IMR-90 (cell line): ENCODE measurements around the gene PTPRN2. TPM values are rescaled to one million over a fixed set of nuclear protein-coding genes. Genes with fewer than 3 reads are reported as not detected.

ENCODE experiments used
- ATAC-seq: fragments of 200-7000 bp; cut with Tn5 transposase; 2 replicates; pipeline ENCODE4 v1.9.1; 2020; ENCODE audit warnings: low read depth, mild to moderate bottlenecking, moderate library complexity
- BruUV-seq: library from RNA; stranded (reverse); fragments of 400-500 nt; replicated peaks from 2 replicates; lab custom pipeline; 2021; lab: Mats Ljungman, UMichigan
- CTCF ChIA-PET: fragments of 300-600 bp; formaldehyde crosslinking; extraction: SDS; loops from one replicate; lab custom pipeline; 2021; ENCODE audit warnings: antibody characterized with exemption; lab: Yijun Ruan, JAX
- POLR2A ChIA-PET: fragments of 300-600 bp; sonication (Branson Sonifier 250); formaldehyde crosslinking; loops from one replicate; lab custom pipeline; 2022; ENCODE audit warnings: antibody characterized with exemption; ENCODE audit not compliant: unreplicated experiment; lab: Charles Lee
- DNase-seq: peaks from one replicate; pipeline ENCODE4 v3.0.0; 2013
- H2AFZ ChIP-seq: replicated peaks from 2 replicates; pipeline ENCODE3; 2013; ENCODE audit warnings: low read length, mild to moderate bottlenecking; ENCODE audit not compliant: poor library complexity
- H2AK5ac ChIP-seq: 2 replicates; pipeline ENCODE4 v1.6.1; 2013; ENCODE audit warnings: low read depth, low read length, inconsistent platforms
- H2AK9ac ChIP-seq: replicated peaks from 2 replicates; pipeline ENCODE3; 2013; ENCODE audit warnings: mild to moderate bottlenecking, low read depth, low read length, moderate library complexity; ENCODE audit not compliant: poor library complexity
- H2BK120ac ChIP-seq: 2 replicates; pipeline ENCODE4 v1.6.1; 2013; ENCODE audit warnings: low read depth, low read length, inconsistent platforms
- H2BK15ac ChIP-seq: 3 replicates; pipeline ENCODE4 v1.6.1; 2013; ENCODE audit warnings: low read depth, low read length, inconsistent platforms
- H2BK20ac ChIP-seq: 2 replicates; pipeline ENCODE4 v1.6.1; 2013; ENCODE audit warnings: low read depth, mild to moderate bottlenecking, inconsistent platforms, low read length, moderate library complexity
- H2BK5ac ChIP-seq: 2 replicates; pipeline ENCODE4 v1.6.1; 2013; ENCODE audit warnings: mild to moderate bottlenecking, low read depth, low read length, inconsistent platforms; ENCODE audit not compliant: poor library complexity, severe bottlenecking
- H3K14ac ChIP-seq: replicated peaks from 2 replicates; pipeline ENCODE4 v1.6.1; 2013; ENCODE audit warnings: low read depth, low read length, inconsistent platforms
- H3K18ac ChIP-seq: 2 replicates; pipeline ENCODE4 v1.6.1; 2013; ENCODE audit warnings: low read depth, low read length, control low read depth
- H3K23ac ChIP-seq: 2 replicates; pipeline ENCODE4 v1.6.1; 2013; ENCODE audit warnings: low read depth, low read length, inconsistent platforms
- H3K27ac ChIP-seq: 2 replicates; pipeline ENCODE4 v1.5.1; 2013; ENCODE audit warnings: mild to moderate bottlenecking, control low read depth, low read length; ENCODE audit not compliant: insufficient read depth
- H3K27me3 ChIP-seq: 2 replicates; pipeline ENCODE4 v1.6.1; 2013; ENCODE audit warnings: low read length; ENCODE audit not compliant: control insufficient read depth, insufficient read depth
- H3K36me3 ChIP-seq: 2 replicates; pipeline ENCODE4 v1.6.1; 2013; ENCODE audit warnings: low read length, mixed read lengths; ENCODE audit not compliant: control insufficient read depth, insufficient read depth
- H3K4ac ChIP-seq: 2 replicates; pipeline ENCODE4 v1.6.1; 2013; ENCODE audit warnings: low read depth, low read length, inconsistent platforms
- H3K4me1 ChIP-seq: 2 replicates; pipeline ENCODE4 v1.6.1; 2013; ENCODE audit warnings: low read length, mixed read lengths; ENCODE audit not compliant: control insufficient read depth, insufficient read depth
- H3K4me2 ChIP-seq: 2 replicates; pipeline ENCODE4 v1.6.1; 2013; ENCODE audit warnings: low read depth, mild to moderate bottlenecking, control low read depth, low read length, moderate library complexity
- H3K4me3 ChIP-seq: 2 replicates; pipeline ENCODE4 v1.5.1; 2013; ENCODE audit warnings: low read depth, mild to moderate bottlenecking, control low read depth, low read length, moderate library complexity; ENCODE audit not compliant: insufficient read depth
- H3K56ac ChIP-seq: 2 replicates; pipeline ENCODE4 v1.6.1; 2013; ENCODE audit warnings: low read length, inconsistent platforms; ENCODE audit not compliant: insufficient read depth; ENCODE audit errors: extremely low read depth
- H3K79me1 ChIP-seq, 2 experiments: 2 replicates each; pipeline ENCODE4 v1.6.1; 2013; ENCODE audit warnings: low read length in 2 of 2, inconsistent platforms in 1 of 2, low read depth in 1 of 2
- H3K9ac ChIP-seq: 2 replicates; pipeline ENCODE4 v1.6.1; 2013; ENCODE audit warnings: low read depth, low read length, control low read depth
- H3K9me1 ChIP-seq: 2 replicates; pipeline ENCODE4 v1.6.1; 2013; ENCODE audit warnings: low read length, inconsistent platforms; ENCODE audit not compliant: insufficient read depth
- H3K9me3 ChIP-seq: 2 replicates; pipeline ENCODE4 v1.6.1; 2013; ENCODE audit warnings: low read length; ENCODE audit not compliant: control insufficient read depth, insufficient read depth
- H4K20me1 ChIP-seq: 2 replicates; pipeline ENCODE4 v1.6.1; 2013; ENCODE audit warnings: low read length, inconsistent platforms; ENCODE audit not compliant: insufficient read depth
- H4K5ac ChIP-seq: 2 replicates; pipeline ENCODE4 v1.6.1; 2013; ENCODE audit warnings: mild to moderate bottlenecking, low read depth, low read length, control low read depth
- H4K8ac ChIP-seq, 2 experiments: 2 replicates each; pipeline ENCODE4 v1.6.1; 2013; ENCODE audit warnings: low read depth in 2 of 2, low read length in 2 of 2, control low read depth in 1 of 2, inconsistent platforms in 1 of 2
- H4K91ac ChIP-seq: 2 replicates; pipeline ENCODE4 v1.6.1; 2013; ENCODE audit warnings: low read depth, low read length, inconsistent platforms; ENCODE audit not compliant: insufficient read depth
- CEBPB ChIP-seq: IDR thresholded peaks from 2 replicates; pipeline ENCODE4 v1.6.1; 2012; ENCODE audit warnings: low read depth, low read length, improper control_type of control experiment
- ELK1 ChIP-seq: fragments of 150-350 bp; IDR thresholded peaks from 2 replicates; pipeline ENCODE4 v1.6.1; 2016; ENCODE audit warnings: low read depth, mild to moderate bottlenecking, low read length, moderate library complexity, borderline replicate concordance
- POLR2A ChIP-seq: IDR thresholded peaks from 2 replicates; pipeline ENCODE4 v1.6.1; 2012; ENCODE audit warnings: mild to moderate bottlenecking, low read depth, low read length
- WGBS, 2 experiments: methylation state at CpG; one replicate each; pipeline versions ENCODE4 v1.1.5 to v1.1.7; 2013; ENCODE audit warnings: missing lambda C conversion rate in 2 of 2; ENCODE audit not compliant: insufficient read length in 1 of 2; ENCODE audit errors: extremely low coverage in 2 of 2; 5-methylcytosine and 5-hydroxymethylcytosine counted together
- dilution Hi-C: fragments of 300-500 bp; cut with HindIII; formaldehyde crosslinking; loops from one replicate; pipeline ENCODE4 v1.14.3; 2018; ENCODE audit warnings: low sequenced_read_pairs; ENCODE audit not compliant: unreplicated experiment
- in situ Hi-C: fragments of 300-500 bp; cut with MboI; formaldehyde crosslinking; loops from 3 replicates; pipeline ENCODE4 v1.14.3; 2019; ENCODE audit warnings: low sequenced_read_pairs, inconsistent platforms, mixed read lengths
- intact Hi-C: fragments of 100-400 bp; cut with micrococcal nuclease; formaldehyde crosslinking; loops from 2 replicates; pipeline ENCODE4 v1.10.0; 2022
- polyA plus RNA-seq, 3 experiments: library from polyadenylated mRNA; depleted of rRNA; stranded (reverse); fragments of >200 nt; gene quantifications; 2 replicates each; pipeline ENCODE4 v1.2.3, GENCODE V29; 2012; ENCODE audit warnings: low replicate concordance in 1 of 3
- total RNA-seq: library from RNA; depleted of rRNA; stranded (reverse); fragments of >200 nt; gene quantifications from 2 replicates; pipeline ENCODE4 v1.2.3, GENCODE V29; 2012

PTPRN2 gene
- total and polyA plus RNA-seq, 2 of the 4 experiments (the other 2 are of a cell fraction), result 0.03 TPM; not detected in 1

GRCh38 chr7:157870644-157871290, 716.9 kb downstream of the PTPRN2 start:
- no peak overlapping the region for H2BK20ac ChIP-seq
- ATAC-seq (no peak), DNase-seq (no peak)
- H4K20me1 ChIP-seq, result no peaks in the 10 kb centered on the region
- no peak overlapping the region for H3K23ac ChIP-seq
- H2BK5ac ChIP-seq, result no peak overlapping the region
- no peak overlapping the region for H2AK9ac ChIP-seq
- no peak overlapping the region for H2AK5ac ChIP-seq
- H2AFZ ChIP-seq, result no peak overlapping the region
- no peak overlapping the region for H2BK15ac ChIP-seq
- H3K9me1 ChIP-seq, result no peaks in the 10 kb centered on the region
- no peak overlapping the region for H3K4me3 ChIP-seq
- dilution Hi-C loops (no loop called here), intact Hi-C loops (no loop called here), in situ Hi-C loops (no loop called here)
- H4K91ac ChIP-seq, result no peak overlapping the region
- H2BK120ac ChIP-seq, result no peak overlapping the region
- TF ChIP-seq ELK1, result no peak
- TF ChIP-seq CEBPB, result no peak
- no peak for TF ChIP-seq POLR2A
- ChIA-PET POLR2A (no interaction called here), CTCF (no interaction called here)
- no TSS peak for BruUV-seq
- no peaks in the 10 kb centered on the region for H3K27me3 ChIP-seq
- no peak overlapping the region for H3K4ac ChIP-seq
- no peaks in the 10 kb centered on the region for H3K36me3 ChIP-seq
- H3K9me3 ChIP-seq, result peaks cover 55% of the 10 kb centered on the region
- H3K27ac ChIP-seq, result no peak overlapping the region
- H4K8ac ChIP-seq, result no peak overlapping the region
- H3K9ac ChIP-seq, result no peak overlapping the region
- no peaks in the 10 kb centered on the region for H3K4me1 ChIP-seq
- WGBS, 2 experiments, result 61% methylated on average over 3 of the region's 11 CpGs; no CpG with 5 or more reads in 1 of the 2 experiments
- H3K14ac ChIP-seq, result no peak overlapping the region
- H3K18ac ChIP-seq, result no peak overlapping the region
- no peak overlapping the region for H3K4me2 ChIP-seq
- H3K56ac ChIP-seq, result no peak overlapping the region
- H3K79me1 ChIP-seq, result no peaks in the 10 kb centered on the region
- no peak overlapping the region for H4K5ac ChIP-seq
